MCF 10A (cell line): Measurements from ENCODE around the gene STARD13. TPM values are rescaled to one million over a fixed set of nuclear protein-coding genes. Genes with fewer than 3 reads are reported as not detected.
A peak's percentile ranks its signal among the peaks of the same experiment; 100 is the strongest.

Source experiments
- BruUV-seq: library from RNA; stranded (reverse); fragments of 400-500 nt; replicated peaks from 2 replicates; lab custom pipeline; 2021; lab: Mats Ljungman, UMichigan
- CTCF ChIA-PET: fragments of 300-600 bp; sonication (Branson Sonifier 250); formaldehyde crosslinking; extraction: SDS; loops from one replicate; lab custom pipeline; 2021; ENCODE audit warnings: antibody characterized with exemption, inconsistent platforms; lab: Yijun Ruan, JAX
- POLR2A ChIA-PET: fragments of 300-600, 350-650 bp; sonication (Branson Sonifier 250); formaldehyde crosslinking; extraction: SDS; loops from one replicate; lab custom pipeline; 2020; ENCODE audit warnings: antibody characterized with exemption, inconsistent platforms; lab: Yijun Ruan, JAX
- DNase-seq: peaks from one replicate; pipeline ENCODE4 v3.0.0-alpha.2; 2018; ENCODE audit not compliant: unreplicated experiment
- H3K27ac Mint-ChIP-seq: one replicate; pipeline ENCODE4 v1.8.0; 2022; ENCODE audit warnings: mild to moderate bottlenecking, low read depth, mixed read lengths; ENCODE audit not compliant: unreplicated experiment
- H3K27me3 Mint-ChIP-seq: one replicate; pipeline ENCODE4 v1.8.0; 2022; ENCODE audit warnings: mixed read lengths; ENCODE audit not compliant: insufficient read depth, unreplicated experiment
- H3K36me3 Mint-ChIP-seq: one replicate; pipeline ENCODE4 v1.8.0; 2022; ENCODE audit warnings: mild to moderate bottlenecking, moderate library complexity, mixed read lengths; ENCODE audit not compliant: insufficient read depth, unreplicated experiment
- H3K4me1 Mint-ChIP-seq: one replicate; pipeline ENCODE4 v1.8.0; 2022; ENCODE audit warnings: mixed read lengths; ENCODE audit not compliant: insufficient read depth, unreplicated experiment
- H3K4me3 Mint-ChIP-seq: one replicate; pipeline ENCODE4 v1.8.0; 2022; ENCODE audit warnings: mild to moderate bottlenecking, moderate library complexity, mixed read lengths; ENCODE audit not compliant: unreplicated experiment
- H3K9me3 Mint-ChIP-seq: one replicate; pipeline ENCODE4 v1.8.0; 2022; ENCODE audit warnings: mixed read lengths; ENCODE audit not compliant: unreplicated experiment
- CTCF ChIP-seq: fragments of 200-600 bp; IDR thresholded peaks from one replicate; pipeline ENCODE4 v1.8.0; 2022; ENCODE audit warnings: antibody characterized with exemption, mild to moderate bottlenecking; ENCODE audit not compliant: unreplicated experiment
- intact Hi-C: fragments of 100-400 bp; cut with micrococcal nuclease; formaldehyde crosslinking; loops from 2 replicates; pipeline ENCODE4 v1.14.1; 2022
- total RNA-seq: library from RNA; stranded (reverse); gene quantifications from 2 replicates; pipeline ENCODE4 v1.2.3, GENCODE V29; 2022

The STARD13 gene
- total RNA-seq, 1 experiment from 2014 or later: 31.9 TPM

- no peak for DNase-seq
- Mint-ChIP-seq H3K36me3 (peaks cover 90% of the 10 kb centered on the region), H3K9me3 (no peaks in the 10 kb centered on the region), H3K27me3 (no peaks in the 10 kb centered on the region), H3K27ac (peak overlapping the region; percentile 87), H3K4me3 (peak overlapping the region; percentile 42), H3K4me1 (peaks cover 23% of the 10 kb centered on the region)
- no peak for TF ChIP-seq CTCF
- ChIA-PET POLR2A (interaction anchor here (0.7 to 1.7 kb wide), 7 partner anchors 10 to 166 kb away, joined by 3 to 6 read pairs (median 4); partner anchors contain the start of gene STARD13), CTCF (no interaction called here)
- intact Hi-C loops: no loop called here
- no TSS peak for BruUV-seq
Observed at GRCh38 chr13:33119022-33119781, 166.4 kb downstream of the STARD13 start.

- H3K36me3 Mint-ChIP-seq: peaks cover 89% of the 10 kb centered on the region
- H3K4me1 Mint-ChIP-seq: peaks cover 23% of the 10 kb centered on the region
Observed at GRCh38 chr13:33116321-33117010, 169.1 kb downstream of the STARD13 start.

GRCh38 chr13:33115274-33115673 is 170.3 kb downstream of the STARD13 start:
- no peak for DNase-seq
- no peaks in the 10 kb centered on the region for H3K27me3 Mint-ChIP-seq
- no peak overlapping the region for H3K4me3 Mint-ChIP-seq
- intact Hi-C loops: no loop called here
- no TSS peak for BruUV-seq
- ChIA-PET CTCF (interaction anchor here (0.7 to 1.2 kb wide), 2 partner anchors 64 to 196 kb away, joined by 3 read pairs; no protein-coding TSS in a partner anchor), POLR2A (interaction anchor here (1.2 kb wide), 1 partner anchor 170 kb away, joined by 7 read pairs; the partner anchor contains the start of gene STARD13)
- no peak for TF ChIP-seq CTCF
- H3K4me1 Mint-ChIP-seq: peaks cover 19% of the 10 kb centered on the region
- peaks cover 91% of the 10 kb centered on the region for H3K36me3 Mint-ChIP-seq
- H3K27ac Mint-ChIP-seq: peak overlapping the region; percentile 19
- H3K9me3 Mint-ChIP-seq: no peaks in the 10 kb centered on the region

More at GRCh38 chr13:33116321-33117010, 169.1 kb downstream of the STARD13 start:
- Mint-ChIP-seq H3K4me3 (no peak overlapping the region), H3K9me3 (no peaks in the 10 kb centered on the region), H3K27ac (no peak overlapping the region), H3K27me3 (no peaks in the 10 kb centered on the region)
- POLR2A ChIA-PET: interaction anchor here (1.2 kb wide), 1 partner anchor 169 kb away, joined by 7 read pairs; the partner anchor contains the start of gene STARD13
- TF ChIP-seq CTCF: no peak
- BruUV-seq: no TSS peak
- no peak for DNase-seq
- CTCF ChIA-PET: no interaction called here
- intact Hi-C loops: no loop called here

- ChIA-PET POLR2A (no interaction called here), CTCF (interaction anchor here (1.2 kb wide), 1 partner anchor 65 kb away, joined by 3 read pairs; no protein-coding TSS in a partner anchor)
- Mint-ChIP-seq H3K27me3 (no peaks in the 10 kb centered on the region), H3K4me3 (no peak overlapping the region), H3K27ac (no peak overlapping the region), H3K36me3 (peaks cover 97% of the 10 kb centered on the region), H3K9me3 (no peaks in the 10 kb centered on the region), H3K4me1 (peaks cover 8% of the 10 kb centered on the region)
- DNase-seq: no peak
- BruUV-seq: no TSS peak
- intact Hi-C loops: no loop called here
- TF ChIP-seq CTCF: no peak
Observed at GRCh38 chr13:33114146-33114545, 171.4 kb downstream of the STARD13 start.
